Pons (tissue), 1 donor: Measurements from ENCODE around the gene PRKCE.
A peak's percentile ranks its signal among the peaks of the same experiment; 100 is the strongest.

Experiments
- DNase-seq: peaks from one replicate; pipeline ENCODE4 v3.0.0-alpha.2; 2016; ENCODE audit warnings: low spot score

Gene PRKCE

GRCh38 chr2:45631955-45632354, 19.5 kb upstream of the PRKCE start:
- DNase-seq = no peak

DNA sequence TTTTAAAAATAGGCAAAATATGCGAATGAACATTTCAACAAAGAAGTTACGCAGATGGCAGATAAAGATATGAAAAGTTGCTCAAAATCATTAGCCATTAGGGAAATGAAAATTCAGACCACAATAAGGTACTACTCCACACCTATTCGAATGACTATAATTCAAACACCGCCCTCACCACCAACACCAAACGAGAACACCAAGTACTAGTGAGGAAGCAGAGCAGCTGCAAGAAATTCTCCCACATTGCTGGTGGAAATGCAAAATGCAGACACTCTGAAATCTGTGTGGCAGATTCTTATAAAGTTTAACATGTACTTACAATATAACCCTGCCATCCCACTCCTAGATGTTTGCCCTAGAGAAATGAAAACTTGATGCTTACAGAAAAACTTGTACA, 17.3 kb upstream of the PRKCE start:
- no peak for DNase-seq

- no peak for DNase-seq
Measured at GRCh38 chr2:45636008-45636407, 15.5 kb upstream of the PRKCE start.

DNA sequence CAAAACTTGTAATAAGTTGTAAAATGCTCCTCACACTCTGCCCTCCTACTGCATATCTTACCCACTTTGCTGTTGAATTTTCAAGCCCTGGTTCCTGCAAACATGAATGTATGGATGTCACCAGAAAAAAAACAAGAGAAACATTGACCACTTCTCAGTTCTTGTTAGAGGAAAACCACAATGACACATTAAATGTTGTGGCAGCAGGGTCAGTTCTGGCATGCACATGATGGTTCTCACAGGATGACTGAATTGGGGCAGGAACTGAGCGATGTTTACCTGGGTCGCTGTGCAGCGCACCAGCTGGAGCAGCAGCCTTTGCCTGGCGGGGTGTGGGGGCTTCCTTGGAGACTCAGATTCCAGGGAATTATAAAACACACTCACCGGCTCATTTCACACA, 14.0 kb upstream of the PRKCE start:
- no peak for DNase-seq

GRCh38 chr2:45640576-45640975, 10.9 kb upstream of the PRKCE start:
- no peak for DNase-seq

- no peak for DNase-seq
Measured at GRCh38 chr2:45643095-45643494, 8.4 kb upstream of the PRKCE start.

DNA sequence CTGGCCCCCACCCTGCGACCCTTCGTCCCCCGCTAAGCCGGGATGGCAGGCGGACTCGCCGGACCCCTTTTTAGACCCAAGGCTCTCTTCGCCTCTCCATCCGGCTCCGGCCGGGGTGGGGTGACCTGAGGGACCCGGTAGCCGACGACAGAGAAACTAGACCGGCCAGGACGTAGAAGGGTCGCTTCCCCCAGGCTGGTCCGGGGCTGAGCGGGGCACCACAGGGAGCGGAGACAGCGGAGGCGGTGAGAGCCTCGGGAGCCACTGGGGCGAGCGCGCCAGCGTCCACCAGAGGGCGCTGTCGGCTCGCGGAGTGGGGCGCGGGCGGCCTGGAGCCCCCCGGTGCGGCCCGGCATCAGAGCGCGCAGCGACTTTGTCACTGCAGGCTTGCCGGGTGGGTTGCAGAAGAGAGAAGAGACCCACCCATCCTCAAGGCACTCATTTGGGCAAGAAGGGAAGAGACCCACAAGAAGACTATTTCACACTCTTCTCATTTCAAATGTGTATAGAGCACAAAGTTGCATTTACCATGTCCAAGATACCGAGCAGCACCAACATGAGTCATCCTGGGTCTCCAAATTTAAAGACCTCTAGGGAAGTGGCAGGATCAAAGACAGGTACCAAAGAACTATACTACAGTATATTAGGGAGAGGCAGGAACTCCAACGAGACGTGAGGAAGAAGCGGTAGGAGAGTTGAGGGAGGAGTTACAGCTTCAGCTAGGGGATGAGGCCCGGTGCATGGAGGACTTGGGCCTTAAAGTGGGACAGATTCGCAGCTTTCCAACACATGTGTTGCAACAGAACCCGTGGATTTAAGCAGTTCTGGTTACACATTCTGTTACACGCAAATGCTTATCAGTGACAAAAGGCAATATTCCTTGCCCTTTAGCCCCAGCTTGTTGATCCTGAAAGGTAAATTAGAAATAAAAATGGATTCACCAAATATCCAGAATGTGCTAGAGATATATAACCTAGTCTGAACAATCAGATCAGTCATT, 7.6 kb upstream of the PRKCE start:
- DNase-seq = peak; percentile 33

DNA sequence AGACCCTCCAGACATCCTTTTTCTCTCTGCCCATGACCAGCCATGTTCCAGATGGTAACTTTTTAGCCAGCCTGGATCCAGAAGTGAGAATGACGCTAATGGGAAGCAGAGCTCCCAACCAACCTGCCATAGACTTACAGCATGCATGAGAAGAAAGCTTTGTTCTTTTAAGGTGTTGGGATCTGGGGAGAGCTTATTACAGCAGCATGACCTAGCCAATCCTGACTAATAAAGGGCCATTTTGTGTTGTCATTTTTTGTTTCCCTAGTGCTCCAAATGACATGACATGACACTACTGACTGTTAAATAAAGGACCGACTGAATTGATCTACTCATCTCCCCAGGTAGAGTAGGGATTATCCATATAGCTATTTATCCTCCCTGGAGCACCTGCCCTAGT, 5.2 kb upstream of the PRKCE start:
- DNase-seq = no peak

DNA sequence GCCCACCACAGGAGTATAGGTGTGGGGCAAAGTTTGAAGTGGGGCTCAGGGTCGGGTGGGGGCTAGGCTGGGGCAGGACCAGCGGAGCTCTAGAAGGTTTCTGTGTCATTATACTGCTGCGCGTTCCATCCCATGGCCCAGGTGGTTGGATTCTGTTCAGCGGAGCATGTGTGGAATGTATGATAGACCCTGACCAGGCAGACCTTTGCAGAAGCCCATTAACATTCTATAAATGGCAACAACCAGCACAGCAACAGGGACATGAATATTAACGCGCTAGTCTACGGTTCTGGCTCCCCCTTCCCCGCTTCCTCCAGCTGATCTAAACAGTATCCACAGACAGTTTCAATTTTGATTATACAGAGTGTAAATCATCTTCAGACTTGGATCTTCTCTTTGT, 4.1 kb upstream of the PRKCE start:
- DNase-seq = no peak

DNA sequence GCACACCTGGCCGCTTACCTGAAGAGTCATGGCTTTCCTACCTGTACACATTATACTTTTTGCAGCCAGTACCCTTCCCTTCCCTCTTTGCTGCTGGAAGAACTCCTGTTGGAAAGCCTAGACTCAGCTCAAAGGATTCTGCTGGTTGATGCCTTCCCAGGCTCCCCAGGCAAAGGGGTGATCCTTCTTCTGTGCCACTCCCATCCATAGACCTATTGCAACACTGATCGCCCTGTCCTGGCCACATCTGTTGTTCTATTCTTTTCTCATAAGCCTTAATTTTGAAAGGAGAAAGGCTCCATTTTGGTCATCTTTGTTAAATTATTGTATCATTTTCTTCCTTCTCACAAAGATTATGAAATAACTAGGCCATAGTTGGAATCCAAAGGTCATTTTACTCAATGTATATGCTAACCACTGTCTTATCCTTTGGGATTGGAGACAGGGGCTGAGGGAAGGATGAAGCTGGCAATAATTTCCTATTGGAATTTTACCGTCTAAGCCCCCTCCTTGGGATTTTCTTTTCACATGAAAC, 3.4 kb upstream of the PRKCE start:
- DNase-seq = no peak

DNA sequence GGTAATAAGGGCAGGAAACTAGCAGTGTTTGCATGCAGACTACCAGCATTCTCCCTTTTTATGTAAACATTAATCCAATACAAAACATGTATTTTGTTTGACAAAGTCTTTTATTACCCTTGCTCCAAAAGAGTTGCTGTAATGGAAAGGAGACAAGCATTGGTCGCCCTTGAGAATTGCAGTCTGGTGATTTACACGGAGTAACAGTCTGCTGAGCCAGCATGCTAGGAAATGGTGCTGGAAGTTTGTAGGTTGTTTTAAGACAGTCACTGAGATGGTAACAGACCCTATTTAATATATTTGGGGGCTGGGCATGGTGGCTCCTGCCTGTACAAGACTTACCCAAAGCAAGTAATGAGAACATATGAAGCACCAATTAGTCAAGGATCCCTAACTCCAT, 2.8 kb upstream of the PRKCE start:
- DNase-seq = no peak

DNA sequence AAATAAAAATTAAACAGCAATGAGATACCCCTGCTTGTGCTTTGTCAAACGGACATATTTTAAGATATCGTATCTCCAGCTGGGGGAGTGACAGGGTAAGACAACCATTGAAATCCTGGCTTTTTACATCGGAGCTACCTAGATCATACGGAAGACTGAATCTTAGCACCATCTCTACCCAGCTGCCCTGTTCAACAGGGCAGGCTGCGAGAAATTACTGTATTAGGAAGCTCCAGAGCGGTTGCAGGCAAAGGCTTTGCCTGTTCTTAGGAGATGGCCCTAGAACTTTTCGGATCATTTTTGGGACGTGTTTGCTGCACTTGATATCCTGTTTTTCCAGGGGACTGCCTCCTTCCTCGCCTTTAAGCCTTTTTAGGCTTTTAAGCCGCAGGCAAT, 2.0 kb upstream of the PRKCE start:
- DNase-seq = no peak

- peak; percentile 67 for DNase-seq
Measured at GRCh38 chr2:45649858-45650811, 1.3 kb upstream of the PRKCE start.

- peak; percentile 97 for DNase-seq
Measured at GRCh38 chr2:45650851-45651414, 542 bp upstream of the PRKCE start.

DNA sequence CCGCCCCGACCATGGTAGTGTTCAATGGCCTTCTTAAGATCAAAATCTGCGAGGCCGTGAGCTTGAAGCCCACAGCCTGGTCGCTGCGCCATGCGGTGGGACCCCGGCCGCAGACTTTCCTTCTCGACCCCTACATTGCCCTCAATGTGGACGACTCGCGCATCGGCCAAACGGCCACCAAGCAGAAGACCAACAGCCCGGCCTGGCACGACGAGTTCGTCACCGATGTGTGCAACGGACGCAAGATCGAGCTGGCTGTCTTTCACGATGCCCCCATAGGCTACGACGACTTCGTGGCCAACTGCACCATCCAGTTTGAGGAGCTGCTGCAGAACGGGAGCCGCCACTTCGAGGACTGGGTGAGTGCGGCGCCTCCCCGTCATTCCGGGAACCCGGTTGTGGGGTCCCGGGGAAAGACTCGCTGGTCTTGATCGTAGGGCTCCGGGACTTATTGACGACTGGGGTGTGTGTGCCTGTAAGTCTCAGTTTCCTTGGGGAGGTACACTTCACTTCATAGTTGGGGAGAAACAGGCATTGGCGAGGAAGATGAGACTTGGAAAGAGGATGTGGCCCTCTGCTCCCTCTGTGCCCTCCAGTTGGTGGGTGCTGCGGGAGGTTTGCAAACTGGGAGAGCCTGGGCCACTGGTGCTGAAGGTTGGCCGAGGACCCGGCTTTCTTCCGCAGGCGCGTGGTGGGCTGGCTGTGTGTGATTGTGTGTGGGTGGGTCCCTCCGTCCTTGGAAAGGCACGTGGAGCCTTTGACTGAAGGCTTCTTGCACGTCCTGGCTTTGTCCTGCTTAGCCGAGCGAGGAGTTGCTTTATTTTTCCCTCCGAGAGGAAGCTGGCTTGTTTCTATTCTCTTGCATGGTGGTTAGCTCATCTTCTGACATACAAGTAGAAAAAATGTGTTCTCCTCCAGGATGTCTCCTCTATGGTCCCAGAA, 886 bp downstream of the PRKCE start:
- peak; percentile 47 for DNase-seq

GRCh38 chr2:45653122-45653913, 1.8 kb downstream of the PRKCE start:
- no peak for DNase-seq

DNA sequence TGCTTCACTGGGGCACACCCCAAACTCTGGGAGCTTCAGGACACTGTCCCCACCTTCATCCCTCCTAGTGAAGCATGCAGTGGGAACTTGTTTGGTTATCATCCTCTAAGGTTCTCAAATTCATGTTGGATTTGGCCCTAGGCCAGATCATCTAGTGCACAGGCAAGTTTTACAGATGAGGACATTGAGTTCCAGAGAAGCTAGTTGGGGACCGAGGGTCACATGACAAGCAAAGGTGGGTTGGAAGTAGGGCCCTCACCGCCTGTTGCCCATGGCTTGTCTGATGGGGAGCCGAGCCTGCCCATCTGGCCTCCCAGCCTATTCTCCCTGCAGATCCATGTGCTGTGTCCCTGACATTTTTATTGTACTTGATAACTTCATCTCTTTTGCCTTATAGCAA, 2.8 kb downstream of the PRKCE start:
- no peak for DNase-seq

DNA sequence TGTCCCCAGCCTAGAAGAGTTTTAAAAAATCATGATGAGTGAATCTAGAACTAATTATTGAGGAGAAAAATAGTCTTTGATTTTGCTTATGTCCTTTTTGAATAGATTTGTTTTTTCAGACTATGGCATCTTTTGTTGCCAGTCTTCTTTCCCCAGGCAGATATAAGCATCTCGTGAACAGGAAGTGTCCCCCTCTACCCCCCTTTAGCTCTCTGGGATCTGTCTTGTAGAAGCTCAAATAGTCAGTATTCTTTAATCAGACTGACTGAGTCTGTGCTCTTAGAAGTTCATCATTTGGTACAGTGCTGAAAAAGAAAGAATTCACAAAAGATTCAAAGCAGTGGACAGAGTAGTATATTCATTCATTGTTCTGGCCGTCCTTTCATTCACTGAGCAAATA, 10.4 kb downstream of the PRKCE start:
- DNase-seq = no peak

DNA sequence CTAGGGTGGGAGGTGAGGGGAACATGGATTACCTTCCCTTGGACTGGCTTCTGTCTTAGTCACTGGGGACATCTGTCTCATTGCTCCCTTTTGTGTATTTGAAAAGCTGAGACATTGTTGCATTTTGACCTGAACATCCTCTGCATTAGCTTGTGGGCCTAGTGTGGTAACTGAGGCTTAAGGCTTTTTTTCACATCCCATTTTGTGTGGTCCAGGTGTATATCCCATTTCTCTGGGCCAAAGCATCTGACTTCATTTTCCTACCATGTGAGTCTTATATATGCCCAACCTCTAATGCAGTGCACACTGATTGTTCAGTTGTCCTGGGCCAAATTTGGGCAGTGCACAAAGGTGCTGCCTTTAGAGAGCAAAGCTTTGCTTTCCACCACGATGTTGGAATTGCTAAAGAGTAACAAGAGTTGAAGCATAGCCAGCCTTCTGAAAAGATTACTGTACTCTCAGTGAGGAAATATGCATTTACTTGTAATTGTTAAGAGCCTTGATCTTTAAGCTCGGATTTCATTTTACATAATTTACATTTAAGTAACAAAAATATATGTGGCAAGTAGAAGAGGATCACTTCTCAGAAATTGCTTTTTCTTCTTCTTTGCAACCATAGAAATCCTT, 13.3 kb downstream of the PRKCE start:
- DNase-seq = no peak

- DNase-seq = no peak
Measured at GRCh38 chr2:45668509-45668908, 17.0 kb downstream of the PRKCE start.
